CD4-positive, alpha-beta T cell treated with Interleukin-10 for 1 hour (primary cell): ENCODE results near the gene DENND5A.
"Not testable (repeated sequence)": the region's sequence is repeated elsewhere in the genome, so short reads cannot be mapped to it uniquely, and the experiment has no call there.

Experiments
- DNase-seq: peaks from one replicate; pipeline ENCODE4 v3.0.0-alpha.2; 2020

The DENND5A gene

DNA sequence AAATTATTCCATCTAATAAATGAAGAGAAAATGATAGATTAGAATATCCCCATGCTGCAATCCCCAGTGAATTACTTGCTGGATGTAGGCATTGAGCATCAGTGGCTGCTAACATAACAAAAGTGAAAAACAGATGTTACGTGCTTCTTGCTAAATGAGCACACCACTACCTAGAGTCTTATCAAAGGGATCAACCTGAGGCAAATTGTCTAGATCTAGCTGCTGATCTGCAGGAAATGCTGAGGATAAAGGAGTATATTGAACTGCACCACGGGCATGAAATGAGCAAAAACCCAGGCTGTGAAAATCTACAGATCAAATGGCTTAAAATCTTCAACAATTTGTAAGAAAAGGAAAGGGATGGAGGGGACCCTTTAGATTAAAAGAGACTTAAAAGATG, 128.4 kb downstream of the DENND5A start:
- DNase-seq: no peak

DNA sequence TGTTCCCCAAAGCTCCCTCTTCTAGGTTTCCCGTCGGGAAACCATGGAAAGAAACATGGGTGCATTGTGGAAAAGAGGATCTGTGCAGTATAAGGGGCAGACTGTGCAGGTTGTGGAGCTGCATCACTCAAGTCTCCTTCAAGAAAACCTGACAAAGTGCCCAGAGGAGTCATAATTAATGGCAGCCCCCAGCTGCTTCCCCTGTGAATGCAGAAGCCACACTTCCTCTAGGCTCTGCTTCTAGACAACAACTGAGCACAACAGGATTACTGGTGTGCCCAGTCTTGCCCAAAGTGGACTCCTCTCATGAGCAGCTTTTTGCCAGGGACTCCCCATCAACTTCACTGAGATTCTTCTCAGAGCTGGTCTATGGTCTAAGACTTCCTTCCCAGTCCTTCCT, 131.2 kb downstream of the DENND5A start:
- DNase-seq: no peak

DNA sequence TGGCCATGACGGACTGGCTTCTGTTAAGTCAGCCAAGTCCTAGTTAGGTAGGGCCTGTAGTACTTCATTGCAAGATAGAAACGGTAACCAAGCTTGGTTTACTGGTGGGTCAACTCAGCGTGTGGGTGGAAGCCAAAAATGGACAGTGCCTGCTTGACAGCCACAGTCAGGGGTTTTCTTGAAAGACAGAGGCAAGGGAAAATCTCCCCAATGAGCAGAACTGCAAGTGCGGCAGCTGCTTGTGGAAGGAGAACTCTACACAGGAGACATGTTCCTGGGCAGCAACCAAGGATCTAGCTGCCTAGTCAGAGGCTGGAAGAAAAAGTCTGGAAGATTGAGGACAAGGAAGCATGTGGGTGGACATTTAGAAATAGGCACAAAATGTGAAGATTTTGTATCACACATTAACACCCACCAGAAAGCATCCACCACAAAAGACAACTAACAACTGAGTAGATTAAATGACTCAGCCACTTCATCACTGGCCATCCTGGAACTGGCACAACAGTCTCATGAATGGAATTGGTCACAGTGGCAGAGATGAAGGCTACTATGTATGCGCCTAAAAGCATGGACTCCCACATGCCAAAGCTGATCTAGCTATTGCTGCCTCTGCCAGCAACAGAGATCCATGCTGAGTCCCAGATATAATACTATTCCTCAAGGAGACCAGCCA, 132.8 kb downstream of the DENND5A start:
- DNase-seq: no peak

DNA sequence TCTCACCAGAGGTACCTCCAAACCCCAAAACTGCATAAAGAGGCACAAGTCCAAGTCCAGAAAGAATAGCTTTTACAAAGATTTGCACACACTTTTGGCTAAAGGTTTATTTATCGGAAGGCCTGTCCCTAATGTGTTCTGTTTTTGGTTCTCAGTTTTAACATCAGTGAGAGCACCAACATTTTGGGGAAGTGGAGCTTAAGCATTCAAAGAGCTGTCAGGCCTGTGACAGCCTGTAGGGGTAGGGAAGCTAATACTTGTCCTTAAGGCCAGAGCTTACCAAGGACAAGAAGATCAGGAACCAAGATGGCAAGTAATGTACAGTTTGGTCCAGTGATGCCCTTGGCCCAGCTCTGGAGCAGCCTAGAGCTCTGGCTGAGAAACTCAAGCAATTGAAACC, 134.9 kb downstream of the DENND5A start:
- DNase-seq: no peak

DNA sequence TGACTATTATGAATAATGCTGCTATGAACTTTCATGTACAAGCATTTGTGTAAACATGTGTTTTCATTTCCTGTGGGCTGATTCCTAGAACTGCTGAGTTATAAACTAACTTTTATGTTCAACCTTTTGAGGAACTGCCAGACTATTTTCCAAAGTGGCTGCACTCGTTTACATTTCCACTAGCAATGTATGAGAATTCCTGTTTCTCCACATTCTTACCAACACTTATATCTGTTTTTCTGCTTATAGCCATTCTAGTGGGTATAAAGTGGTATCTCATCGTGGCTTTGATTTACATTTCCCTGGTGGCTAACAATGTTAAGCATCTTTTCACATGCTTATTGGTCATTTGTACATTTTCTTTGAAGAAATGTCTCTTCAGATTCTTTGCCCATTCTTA, 138.5 kb downstream of the DENND5A start:
- no peak for DNase-seq

DNA sequence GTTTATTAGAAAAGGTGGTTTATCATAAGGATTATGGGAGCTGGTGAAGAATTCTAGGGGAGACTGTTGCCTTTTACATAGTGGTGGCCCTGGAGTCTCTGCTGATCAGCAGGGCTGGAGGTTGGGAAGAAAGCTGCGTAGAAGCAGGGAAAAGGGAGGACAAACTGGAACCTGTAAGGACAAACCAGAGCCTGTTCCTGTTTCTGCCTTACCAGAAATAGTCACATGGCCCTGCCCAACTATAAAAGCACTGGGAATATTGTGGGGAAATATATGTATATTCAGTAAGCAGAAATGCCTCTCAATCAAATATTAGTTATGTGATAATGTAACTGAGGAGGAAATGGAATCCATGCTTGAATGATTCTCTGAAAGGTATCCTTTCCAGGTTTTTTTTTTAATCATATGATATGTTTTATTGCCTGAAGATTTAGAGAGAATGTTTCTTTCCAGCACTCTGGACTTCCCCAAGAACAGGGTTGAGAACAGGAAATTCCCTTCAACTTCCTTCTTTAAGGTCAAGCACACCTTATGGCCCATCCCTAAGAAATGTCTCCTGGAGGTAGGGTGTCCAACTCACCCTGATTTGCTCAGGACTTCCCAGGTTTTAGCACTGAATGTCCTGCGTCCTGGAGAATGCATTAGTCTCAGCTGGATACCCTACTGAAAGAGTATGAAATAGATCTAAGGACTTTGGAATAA, 139.8 kb downstream of the DENND5A start:
- no peak for DNase-seq

DNA sequence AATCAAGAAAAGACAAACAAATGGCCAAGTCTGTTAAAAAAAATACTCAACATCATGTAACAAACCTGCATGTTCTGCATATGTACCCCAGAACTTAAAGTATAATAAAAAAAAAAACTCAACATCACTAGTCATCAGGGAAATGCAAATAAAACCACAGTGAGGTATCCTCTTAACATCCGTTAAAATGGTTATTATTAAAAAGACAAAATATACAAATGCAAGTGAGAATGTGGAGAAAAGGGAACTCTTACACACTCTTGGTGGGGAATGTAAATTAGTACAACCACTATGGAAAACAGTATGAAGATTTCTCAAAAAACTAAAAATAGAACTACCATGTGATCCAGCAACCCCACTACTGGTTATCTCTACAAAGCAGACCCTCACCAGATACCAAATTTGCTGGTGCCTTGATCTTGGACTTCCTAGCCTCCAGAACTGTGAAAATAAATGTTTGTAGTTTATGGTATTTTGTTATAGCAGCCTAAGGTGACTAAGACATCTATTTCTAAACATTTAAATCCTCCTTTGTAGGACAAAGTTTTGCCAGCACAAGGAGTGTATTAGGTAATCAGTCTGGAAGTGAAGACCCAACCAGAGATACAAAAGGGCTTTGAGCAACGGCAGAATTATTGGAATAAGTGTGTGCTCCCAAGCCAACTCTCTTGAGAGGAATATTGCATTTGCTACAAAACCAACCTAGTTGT, 141.4 kb downstream of the DENND5A start:
- DNase-seq: no peak

DNA sequence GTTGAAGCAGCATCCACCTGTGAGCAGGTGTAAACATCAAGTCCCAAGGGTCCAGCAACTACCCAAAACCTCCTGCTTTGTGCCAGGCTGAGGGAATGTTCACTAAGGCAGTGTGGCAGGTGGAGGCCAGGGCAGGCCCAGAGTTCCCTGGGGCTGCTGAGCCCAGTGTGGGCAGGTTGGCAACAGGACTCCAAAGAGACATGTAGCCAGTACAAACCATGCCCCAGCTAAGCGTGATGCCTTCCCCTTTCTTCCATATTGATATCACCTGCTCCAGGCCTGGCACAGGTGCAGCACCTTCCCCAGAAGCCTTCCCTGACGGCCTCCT, 143.7 kb downstream of the DENND5A start:
- DNase-seq: no peak

DNA sequence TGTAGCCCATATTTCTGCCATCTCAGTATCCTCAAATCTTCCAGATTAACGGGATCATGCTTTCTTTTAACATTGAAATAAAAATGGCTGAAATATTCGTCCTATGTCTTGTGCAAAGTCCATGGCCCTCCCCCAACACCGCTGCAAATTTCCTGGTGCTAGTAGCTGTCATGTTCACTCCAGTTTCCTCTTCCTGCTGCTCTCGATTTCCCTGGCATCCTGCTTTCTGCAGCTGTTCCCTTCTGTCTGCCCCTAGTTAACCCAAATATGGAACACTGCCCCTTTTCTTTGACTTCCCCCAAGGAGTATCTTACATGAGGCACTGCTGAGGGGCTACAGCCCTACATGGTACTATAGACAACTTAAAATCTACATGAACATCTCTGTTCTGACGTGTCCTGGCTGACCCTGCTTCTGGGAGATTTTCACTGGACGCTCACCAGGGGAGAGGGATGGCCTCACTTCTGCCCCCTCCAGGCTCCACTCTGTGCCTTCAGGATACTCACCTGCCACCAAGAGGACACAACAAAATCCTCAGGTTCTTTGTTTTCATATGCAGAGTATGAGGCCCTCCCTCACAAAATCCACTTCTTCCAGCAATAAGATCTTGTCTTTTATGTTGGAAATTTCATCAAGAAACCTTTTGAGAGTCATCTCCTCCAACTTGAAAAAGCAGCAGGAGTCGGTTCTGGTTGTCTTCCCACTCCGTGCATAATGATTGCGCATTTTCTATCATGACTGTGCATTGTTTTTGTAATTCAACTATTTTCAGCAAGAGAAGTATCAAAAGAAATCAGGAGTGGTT, 144.3 kb downstream of the DENND5A start:
- no peak for DNase-seq

DNA sequence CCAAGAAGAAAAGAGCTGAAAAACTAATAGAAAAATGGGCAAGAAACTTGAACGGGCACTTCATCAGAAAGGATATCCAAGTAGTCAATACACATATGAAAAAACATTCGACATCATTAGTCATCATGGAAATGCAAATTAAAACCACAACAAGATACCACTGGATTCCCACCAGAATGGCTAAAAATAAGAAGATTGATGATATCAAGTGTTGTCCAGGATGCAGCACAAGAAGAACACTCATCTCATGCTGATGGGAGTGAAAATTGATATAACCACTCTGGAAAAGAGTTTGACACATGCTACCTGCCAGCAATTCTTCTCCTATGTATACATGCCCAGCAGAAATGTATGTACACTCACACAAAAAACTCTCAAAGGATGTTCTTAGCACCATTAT, 146.9 kb downstream of the DENND5A start:
- no peak for DNase-seq

DNA sequence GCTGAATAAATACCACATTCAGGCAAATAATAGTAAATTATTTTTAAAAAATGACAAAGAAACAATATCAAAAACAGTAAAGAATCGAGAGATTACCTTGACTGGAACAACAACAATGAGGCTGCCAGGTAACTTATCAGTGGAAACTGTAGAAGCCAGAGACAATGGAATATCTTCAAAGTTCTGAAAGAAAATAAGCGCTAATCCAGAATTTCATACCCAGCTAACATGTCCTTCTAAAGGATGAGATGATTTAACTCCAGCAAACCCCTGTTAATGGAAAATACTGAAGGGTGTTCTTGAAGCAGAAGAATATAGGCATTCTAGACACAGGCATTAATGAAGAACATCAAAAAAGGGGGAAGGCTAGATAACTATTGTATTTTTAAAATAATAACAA, 153.1 kb downstream of the DENND5A start:
- DNase-seq: no peak

DNA sequence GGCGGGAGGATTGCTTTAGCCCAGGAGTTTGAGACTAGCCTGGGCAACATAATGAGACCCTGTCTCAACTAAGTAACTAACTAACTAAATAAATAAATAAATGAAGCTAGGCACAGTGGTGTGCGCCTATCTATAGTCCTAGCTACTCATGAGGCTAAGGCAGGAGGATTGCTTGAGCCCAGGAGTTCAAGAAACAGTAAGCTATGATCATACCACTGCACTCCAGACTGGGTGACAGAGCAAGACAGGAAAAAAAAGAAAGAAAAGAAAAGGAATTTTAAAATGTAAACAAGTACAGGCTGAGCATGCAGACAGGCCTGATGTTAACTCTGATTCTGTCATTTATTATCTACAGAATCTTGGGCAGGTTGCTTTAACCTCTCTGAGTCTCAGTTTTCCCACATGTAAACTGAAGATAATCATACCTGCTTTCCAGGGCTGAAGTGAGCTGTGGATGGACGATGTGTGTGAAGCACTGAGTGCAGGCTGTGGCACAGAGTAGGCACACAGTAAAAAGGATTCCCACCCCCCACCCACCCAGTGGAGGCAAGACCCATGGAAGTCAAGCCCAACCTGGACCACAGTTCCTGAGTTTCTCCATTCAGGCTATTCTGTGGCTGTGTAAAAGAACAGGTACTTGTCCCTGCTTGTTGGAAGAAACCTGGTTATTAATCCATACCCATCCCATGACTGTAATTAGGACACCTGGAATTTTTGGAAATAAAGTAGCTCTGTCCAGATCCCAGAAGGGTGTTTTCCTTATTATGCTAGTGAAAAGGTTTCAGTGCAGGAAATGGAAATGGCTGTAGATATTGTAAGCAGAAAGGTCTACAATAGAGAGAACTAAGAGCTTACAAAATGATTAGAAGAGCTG, 155.1 kb downstream of the DENND5A start:
- DNase-seq: no peak

DNA sequence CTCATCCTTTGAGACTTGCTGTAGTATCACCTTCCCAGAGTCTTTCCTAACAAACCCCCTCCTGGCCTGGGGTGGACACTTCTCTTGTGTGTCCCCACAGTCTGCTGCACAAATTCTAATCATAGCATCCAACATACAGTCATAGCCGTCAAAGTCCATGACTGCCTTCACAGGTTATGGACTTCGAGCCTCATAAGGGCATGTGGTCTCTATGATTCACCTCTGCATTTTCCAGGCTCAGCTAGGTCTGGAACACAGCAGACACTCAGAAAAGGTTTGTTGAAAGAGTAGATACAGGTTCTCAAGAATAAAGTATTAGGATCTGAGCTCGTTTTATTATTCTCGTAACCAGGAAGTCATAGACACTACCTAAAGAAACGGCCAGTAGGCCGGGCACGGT, 160.6 kb downstream of the DENND5A start:
- no peak for DNase-seq

DNA sequence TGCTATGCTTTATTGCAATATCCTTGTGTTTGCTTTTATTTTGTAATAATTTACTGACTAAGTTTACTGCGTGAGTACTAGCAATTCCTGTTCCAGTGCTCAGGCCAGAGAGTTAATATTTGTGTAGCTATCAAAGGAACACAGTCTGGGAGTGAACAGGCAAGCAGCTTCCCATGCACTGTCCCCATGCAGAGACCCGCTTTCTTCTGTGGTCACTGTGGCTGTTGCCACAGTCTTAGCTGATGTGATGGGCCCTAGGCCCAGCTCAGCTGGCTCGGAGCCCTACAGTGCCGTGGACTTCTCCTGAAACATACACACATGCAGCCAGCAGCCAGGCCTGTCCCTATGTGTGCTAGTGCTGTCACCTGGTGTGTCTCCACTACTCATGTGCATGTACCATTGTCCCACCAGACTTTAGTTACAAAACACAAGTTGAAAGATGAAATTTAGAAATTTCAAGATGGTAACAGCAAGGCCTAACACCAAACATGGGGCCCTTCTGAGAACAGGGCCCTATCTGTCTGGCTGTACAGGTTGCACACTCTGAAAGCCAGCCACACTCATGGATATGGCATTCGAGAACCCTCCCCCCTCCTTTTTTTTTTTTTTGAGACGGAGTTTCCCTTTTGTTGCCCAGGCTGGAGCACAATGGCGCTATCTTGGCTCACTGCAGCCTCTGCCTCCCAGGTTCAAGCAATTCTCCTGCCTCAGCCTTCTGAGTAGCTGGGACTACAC, 161.4 kb downstream of the DENND5A start:
- no peak for DNase-seq

DNA sequence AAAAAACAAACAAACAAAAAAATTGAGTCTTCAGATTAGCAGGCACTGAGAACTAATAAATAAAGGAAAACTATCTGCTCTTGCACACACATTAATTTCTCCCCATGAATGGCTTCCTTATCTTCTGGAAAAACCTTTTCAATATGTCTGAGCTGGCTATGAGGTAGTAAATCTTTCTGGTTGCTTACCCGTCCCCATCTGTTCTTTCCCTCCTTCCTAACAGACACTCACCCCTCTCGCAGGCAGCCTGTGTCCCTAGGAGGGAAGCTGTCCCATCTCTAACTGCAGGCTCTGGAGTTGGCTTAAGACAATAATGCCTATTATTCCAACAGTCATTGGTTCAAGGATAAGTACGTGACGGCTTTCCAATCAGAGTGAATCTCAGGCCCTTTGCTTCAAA, 165.5 kb downstream of the DENND5A start:
- no peak for DNase-seq

DNA sequence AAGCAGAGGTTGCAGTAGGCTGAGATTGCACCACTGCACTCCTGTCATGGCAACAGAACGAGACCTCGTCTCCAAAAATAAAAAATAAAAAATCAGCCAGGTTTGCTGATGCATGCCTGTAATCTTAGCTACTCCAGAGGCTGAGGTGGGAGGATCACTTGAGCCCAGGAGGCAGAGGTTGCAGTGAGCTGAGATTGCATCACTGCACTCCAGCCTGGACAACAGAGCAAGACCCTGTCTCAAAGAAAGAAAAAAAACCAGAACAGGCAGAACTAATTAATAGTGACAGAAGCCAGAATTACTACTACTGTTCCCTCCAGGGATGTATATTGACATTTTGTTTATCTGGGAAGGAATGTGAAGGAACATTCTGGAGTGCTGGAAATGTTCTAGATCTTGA, 166.7 kb downstream of the DENND5A start:
- DNase-seq: not testable (repeated sequence)

DNA sequence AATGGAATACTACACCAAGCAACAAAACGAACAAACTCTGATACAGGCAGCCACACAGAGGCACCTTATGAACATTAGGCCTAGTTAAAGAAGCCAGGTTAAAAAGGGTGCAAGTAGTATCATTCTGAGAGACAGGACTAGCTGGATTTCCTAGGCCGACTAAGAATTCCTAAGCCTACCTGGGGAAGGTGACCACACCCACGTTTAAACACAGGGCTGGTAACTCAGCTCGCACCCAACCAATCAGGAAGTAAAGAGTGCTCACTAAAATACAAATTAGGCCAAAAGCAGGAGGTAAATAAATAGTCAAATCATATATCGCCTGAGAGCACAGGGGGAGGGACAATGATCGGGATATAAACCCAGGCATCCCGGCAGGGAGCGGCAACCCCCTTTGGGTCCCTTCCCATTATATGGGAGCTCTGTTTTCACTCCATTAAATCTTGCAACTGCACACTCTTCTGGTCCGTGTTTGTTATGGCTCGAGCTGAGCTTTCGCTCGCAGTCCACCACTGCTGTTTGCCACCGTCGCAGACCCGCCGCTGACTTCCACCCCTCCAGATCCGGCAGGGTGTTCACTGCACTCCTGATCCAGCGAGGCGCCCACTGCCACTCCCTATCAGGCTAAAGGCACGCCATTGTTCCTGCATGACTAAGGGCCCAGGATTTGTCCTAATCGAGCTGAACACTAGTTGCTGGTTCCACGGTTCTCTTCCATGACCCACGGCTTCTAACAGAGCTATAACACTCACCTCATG, 167.8 kb downstream of the DENND5A start:
- DNase-seq: not testable (repeated sequence)

DNA sequence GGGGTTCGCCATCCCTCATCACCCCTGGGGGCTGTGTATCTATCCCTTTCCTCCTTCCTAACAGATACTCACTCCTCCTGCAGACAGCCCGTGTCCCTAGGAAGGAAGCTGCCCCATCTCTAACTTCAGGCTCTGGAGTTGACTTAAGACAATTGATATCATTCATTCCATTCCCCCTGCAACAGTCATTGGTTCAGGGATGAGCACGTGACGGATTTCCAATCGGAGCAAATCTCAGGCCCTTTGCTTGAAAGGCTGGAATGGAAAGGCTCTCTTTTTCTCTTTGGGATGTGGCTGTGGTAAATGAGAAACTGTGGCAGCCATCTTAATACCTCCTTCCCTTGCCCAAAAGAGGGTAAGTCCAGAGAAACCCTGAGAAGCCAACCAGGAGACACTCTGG, 168.7 kb downstream of the DENND5A start:
- DNase-seq: no peak

DNA sequence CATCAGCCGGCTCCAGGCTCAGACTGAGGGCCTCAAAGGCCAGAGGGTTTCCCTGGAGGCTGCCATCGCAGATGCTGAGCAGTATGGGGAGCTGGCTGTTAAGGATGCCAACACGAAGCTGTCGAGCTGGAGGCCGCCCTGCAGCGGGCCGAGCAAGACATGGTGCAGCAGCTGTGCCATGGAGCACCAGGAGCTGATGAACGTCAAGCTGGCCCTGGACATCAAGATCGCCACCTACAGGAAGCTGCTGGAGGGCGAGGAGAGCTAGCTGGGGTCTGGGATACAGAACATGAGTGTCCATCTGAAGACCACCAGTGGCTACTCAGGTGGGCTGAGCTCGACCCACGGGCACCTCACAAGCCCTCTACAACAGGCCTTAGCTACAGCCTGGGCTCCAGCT, 169.7 kb downstream of the DENND5A start:
- DNase-seq: no peak

DNA sequence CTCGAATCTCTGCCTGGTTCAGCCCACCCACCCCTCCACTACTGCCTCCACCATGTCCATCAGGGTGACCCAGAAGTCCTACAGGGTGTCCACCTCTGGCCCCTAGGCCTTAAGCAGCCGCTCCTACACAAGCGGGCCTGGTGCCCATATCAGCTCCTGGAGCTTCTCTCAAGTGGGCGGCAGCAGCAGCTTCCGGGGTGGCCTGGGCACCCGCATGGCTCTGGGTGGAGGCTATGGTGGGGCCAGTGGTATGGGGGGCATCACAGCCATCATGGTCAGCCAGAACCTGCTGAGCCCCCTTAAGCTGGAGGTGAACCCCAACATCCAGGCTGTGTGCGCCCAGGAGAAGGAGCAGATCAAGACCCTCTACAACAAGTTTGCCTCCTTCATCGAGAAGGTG, 170.7 kb downstream of the DENND5A start:
- no peak for DNase-seq
